Measurements from ENCODE around the gene FURIN. TPM values are rescaled to one million over a fixed set of nuclear protein-coding genes. Genes with fewer than 3 reads are reported as not detected.

FURIN gene
- total and polyA plus RNA-seq, 2 of the 8 experiments (the other 6 are each of a cell fraction or from before 2014, with no cell fraction given): 15.8 to 32.1 TPM

DNA sequence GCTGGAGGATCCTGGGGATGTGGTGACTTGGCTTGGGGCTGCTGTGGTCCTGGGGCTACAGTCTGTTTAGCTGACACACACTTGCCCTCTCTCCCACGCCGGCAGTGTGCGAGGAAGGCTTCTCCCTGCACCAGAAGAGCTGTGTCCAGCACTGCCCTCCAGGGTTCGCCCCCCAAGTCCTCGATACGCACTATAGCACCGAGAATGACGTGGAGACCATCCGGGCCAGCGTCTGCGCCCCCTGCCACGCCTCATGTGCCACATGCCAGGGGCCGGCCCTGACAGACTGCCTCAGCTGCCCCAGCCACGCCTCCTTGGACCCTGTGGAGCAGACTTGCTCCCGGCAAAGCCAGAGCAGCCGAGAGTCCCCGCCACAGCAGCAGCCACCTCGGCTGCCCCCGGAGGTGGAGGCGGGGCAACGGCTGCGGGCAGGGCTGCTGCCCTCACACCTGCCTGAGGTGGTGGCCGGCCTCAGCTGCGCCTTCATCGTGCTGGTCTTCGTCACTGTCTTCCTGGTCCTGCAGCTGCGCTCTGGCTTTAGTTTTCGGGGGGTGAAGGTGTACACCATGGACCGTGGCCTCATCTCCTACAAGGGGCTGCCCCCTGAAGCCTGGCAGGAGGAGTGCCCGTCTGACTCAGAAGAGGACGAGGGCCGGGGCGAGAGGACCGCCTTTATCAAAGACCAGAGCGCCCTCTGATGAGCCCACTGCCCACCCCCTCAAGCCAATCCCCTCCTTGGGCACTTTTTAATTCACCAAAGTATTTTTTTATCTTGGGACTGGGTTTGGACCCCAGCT is 13.0 kb downstream of the FURIN start:
- WGBS, 2 experiments (ENCODE audit: extremely low coverage in 1 of 2, insufficient coverage in 1 of 2, insufficient read length in 1 of 2, insufficient replicate concordance in 2 of 2, low coverage in 1 of 2, low lambda C conversion rate in 2 of 2, missing lambda C conversion rate in 1 of 2): 90% methylated on average over 27 of the region's 35 CpGs; no CpG with 5 or more reads in 1 of the 2 experiments
- Histone ChIP-seq H2AK5ac (ENCODE audit: low read depth, low read length) (no peak overlapping the region), H4K8ac (ENCODE audit: extremely low read depth, insufficient read depth, low read length) (no peak overlapping the region; the same call in 1 of the 2 replicates), H3K18ac (ENCODE audit: extremely low read depth, low read length) (no peak overlapping the region), H4K20me1 (replicated peaks in 1 of 2; ENCODE audit: control insufficient read depth in 1 of 2, insufficient read depth in 2 of 2, low read length in 2 of 2) (peaks cover 0 to 3% of the 10 kb centered on the region in 2 experiments), H3K14ac (ENCODE audit: insufficient read length) (no peak overlapping the region), H3K23me2 (ENCODE audit: low read depth, low read length) (peaks cover 1% of the 10 kb centered on the region; the same call in 1 of the 2 replicates), H3K27ac (ENCODE audit: low read depth, low read length) (no peak overlapping the region), H2AFZ (ENCODE audit: low read length) (no peak overlapping the region), H2BK5ac (ENCODE audit: low read depth, low read length) (no peak overlapping the region), H3K4me2 (ENCODE audit: insufficient read depth in 1 of 2, low read depth in 2 of 2, low read length in 2 of 2) (no peak overlapping the region), H3K23ac (ENCODE audit: insufficient read length) (no peak overlapping the region), H3K4me1 (replicated peaks in 1 of 4; ENCODE audit: control insufficient read depth in 3 of 4, insufficient read depth in 4 of 4, low read length in 3 of 4) (peaks cover 0 to 21% (median 15%) of the 10 kb centered on the region in 4 experiments; a peak in 6 of 7 replicates), H4K5ac (ENCODE audit: insufficient read length, low read depth, low read length) (no peak overlapping the region), H2BK20ac (ENCODE audit: low read length) (no peak overlapping the region), H3K9me3 (ENCODE audit: insufficient read depth in 2 of 2, low read depth in 1 of 2, low read length in 1 of 2) (no peaks in the 10 kb centered on the region), H3K36me3 (ENCODE audit: control insufficient read depth in 2 of 4, insufficient read depth in 4 of 4, low read length in 3 of 4) (peaks cover 5 to 18% (median 12%) of the 10 kb centered on the region in 4 experiments; a peak in 5 of 8 replicates), H3K9ac (replicated peaks in 1 of 4; ENCODE audit: extremely low read depth in 1 of 4, low read depth in 3 of 4, low read length in 3 of 4) (no peak overlapping the region), H3K79me2 (ENCODE audit: control insufficient read depth in 1 of 2, insufficient read depth in 2 of 2, low read length in 2 of 2) (no peaks in the 10 kb centered on the region), H2BK12ac (ENCODE audit: low read depth, low read length) (no peak overlapping the region), H3K4me3 (ENCODE audit: extremely low read depth in 1 of 4, insufficient read depth in 2 of 4, low read depth in 3 of 4, low read length in 4 of 4) (no peak overlapping the region), H3K27me3 (replicated peaks in 1 of 4; ENCODE audit: control insufficient read depth in 3 of 4, extremely low read depth in 1 of 4, insufficient read depth in 3 of 4, low read length in 3 of 4) (no peaks in the 10 kb centered on the region), H3K4ac (replicated peaks; ENCODE audit: insufficient read length, low read depth, low read length) (no peak overlapping the region), H2BK120ac (replicated peaks; ENCODE audit: low read depth, low read length) (no peak overlapping the region), H3K79me1 (ENCODE audit: low read depth, low read length) (no peaks in the 10 kb centered on the region; the same call in 1 of the 2 replicates), H2BK15ac (ENCODE audit: low read length) (no peak overlapping the region), H4K91ac (replicated peaks; ENCODE audit: insufficient read length, low read length) (no peak overlapping the region), H3K56ac (replicated peaks; ENCODE audit: insufficient read length, low read depth, low read length) (no peak overlapping the region)
- FAIRE-seq: no peak
- no peak for DNase-seq (ENCODE audit: low read depth in 1 of 2, low spot score in 2 of 2)
- TF ChIP-seq CBX5 (IDR thresholded peaks at IDR 0.05; ENCODE audit: low read depth, low read length): no peak
- TF ChIP-seq EP300 (IDR thresholded peaks at IDR 0.05; ENCODE audit: borderline replicate concordance in 1 of 2, low read depth in 2 of 2, low read length in 2 of 2): no peak
- 0 out of 4 replicates have a peak, but pooled peaks of 1 of the 2 experiments have one; percentile 5 for TF ChIP-seq RAD21 (IDR thresholded peaks at IDR 0.05 in 1 of 2, conservative IDR thresholded peaks at IDR 0.05 in 1 of 2; ENCODE audit: low read depth in 2 of 2, low read length in 2 of 2)
- ChIA-PET POLR2A (ENCODE audit: partially characterized antibody) (interaction anchor here (1.1 to 2.1 kb wide), 3 partner anchors 10 to 22 kb away, joined by 3 to 8 read pairs (median 4); partner anchors contain the start of gene MAN2A2), CTCF (ENCODE audit: partially characterized antibody) (interaction anchor here (0.6 to 1.7 kb wide), 7 partner anchors 7 to 362 kb away, joined by 3 to 5 read pairs (median 3); no protein-coding TSS in a partner anchor)

Measured in H1 (cell line).